ENCODE data around the gene IAH1. TPM values are rescaled to one million over a fixed set of nuclear protein-coding genes. Genes with fewer than 3 reads are reported as not detected.

IAH1 gene
- total RNA-seq, 2 donors from 2014 or later: 10.2 to 25.4 TPM

GRCh38 chr2:9478526-9478925 lies 4.2 kb downstream of the IAH1 start:
- H3K4me1 ChIP-seq: peaks cover 21% of the 10 kb centered on the region
- WGBS, 2 donors: 86 to 87% methylated on average over 3 of the region's 3 CpGs
- no peaks in the 10 kb centered on the region for H3K27me3 ChIP-seq
- intact Hi-C loops (cut with DNase I): no loop called here
- DNase-seq: no peak
- no peaks in the 10 kb centered on the region for H3K9me3 ChIP-seq
- no peak for TF ChIP-seq POLR2A (IDR thresholded peaks at IDR 0.05)
- TF ChIP-seq CTCF (IDR thresholded peaks at IDR 0.05): no peak
- peaks cover 0 to 12% of the 10 kb centered on the region in 2 donors for H3K36me3 ChIP-seq (replicated peaks in 1 of 2; ENCODE audit: insufficient read depth in 1 of 2, low read depth in 2 of 2)
- H3K4me3 ChIP-seq: no peak overlapping the region
- no peak overlapping the region for H3K27ac ChIP-seq
- no peak for ATAC-seq

DNA sequence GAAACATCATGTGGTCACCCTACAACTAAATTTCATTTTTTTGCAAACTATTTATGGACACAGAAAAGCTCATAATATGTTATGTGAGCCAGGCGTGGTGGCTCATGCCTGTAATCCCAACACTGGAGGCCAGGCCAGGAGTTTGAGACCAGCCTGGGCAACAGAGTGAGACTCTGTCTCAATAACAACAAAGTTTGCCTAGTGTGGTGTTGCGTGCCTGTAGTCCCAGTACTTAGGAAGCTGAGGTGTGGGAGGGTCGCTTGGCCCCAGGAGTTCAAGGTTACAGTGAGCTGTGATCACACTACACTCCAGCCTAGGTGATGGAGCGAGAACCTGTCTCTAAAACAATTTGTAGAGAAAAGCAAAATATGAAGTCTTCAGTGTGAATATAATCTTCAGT lies 5.8 kb downstream of the IAH1 start:
- ATAC-seq (no peak), DNase-seq (no peak)
- intact Hi-C loops (cut with DNase I): no loop called here
- Histone ChIP-seq H3K9me3 (no peaks in the 10 kb centered on the region), H3K4me3 (no peak overlapping the region), H3K27ac (no peak overlapping the region), H3K27me3 (no peaks in the 10 kb centered on the region), H3K4me1 (peaks cover 14% of the 10 kb centered on the region), H3K36me3 (replicated peaks in 1 of 2; ENCODE audit: insufficient read depth in 1 of 2, low read depth in 2 of 2) (peaks cover 0 to 26% of the 10 kb centered on the region in 2 donors)
- no peak for TF ChIP-seq POLR2A (IDR thresholded peaks at IDR 0.05)
- WGBS, 2 donors: 94 to 95% methylated on average over 4 of the region's 4 CpGs

DNA sequence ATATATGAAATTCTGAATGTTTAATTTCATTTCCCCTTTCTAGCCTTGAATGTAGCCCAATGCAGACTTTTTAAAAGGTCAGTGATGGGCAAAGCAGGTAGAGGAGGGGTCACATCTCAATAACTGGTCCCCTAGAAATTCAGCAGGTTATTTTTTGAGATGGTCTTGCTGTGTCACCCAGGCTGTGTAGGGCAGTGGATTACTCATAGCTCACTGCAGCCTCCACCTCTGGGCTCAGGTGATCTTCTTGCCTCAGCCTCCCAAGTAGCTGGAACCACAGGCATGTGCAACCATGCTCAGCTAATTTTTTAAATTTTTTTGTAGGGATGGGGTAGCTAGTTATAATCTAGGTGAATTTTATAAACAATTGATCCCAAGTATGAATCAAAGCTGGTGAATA lies 8.8 kb downstream of the IAH1 start:
- no peak for ATAC-seq
- H3K36me3 ChIP-seq (replicated peaks in 1 of 2; ENCODE audit: insufficient read depth in 1 of 2, low read depth in 2 of 2): peaks cover 0 to 31% of the 10 kb centered on the region in 2 donors
- H3K9me3 ChIP-seq: no peaks in the 10 kb centered on the region
- H3K4me1 ChIP-seq: no peaks in the 10 kb centered on the region
- intact Hi-C loops (cut with DNase I): no loop called here
- no peak overlapping the region for H3K27ac ChIP-seq
- no peak for DNase-seq
- no peak overlapping the region for H3K4me3 ChIP-seq
- TF ChIP-seq CTCF (IDR thresholded peaks at IDR 0.05) (no peak), POLR2A (IDR thresholded peaks at IDR 0.05) (no peak)
- H3K27me3 ChIP-seq: no peaks in the 10 kb centered on the region

DNA sequence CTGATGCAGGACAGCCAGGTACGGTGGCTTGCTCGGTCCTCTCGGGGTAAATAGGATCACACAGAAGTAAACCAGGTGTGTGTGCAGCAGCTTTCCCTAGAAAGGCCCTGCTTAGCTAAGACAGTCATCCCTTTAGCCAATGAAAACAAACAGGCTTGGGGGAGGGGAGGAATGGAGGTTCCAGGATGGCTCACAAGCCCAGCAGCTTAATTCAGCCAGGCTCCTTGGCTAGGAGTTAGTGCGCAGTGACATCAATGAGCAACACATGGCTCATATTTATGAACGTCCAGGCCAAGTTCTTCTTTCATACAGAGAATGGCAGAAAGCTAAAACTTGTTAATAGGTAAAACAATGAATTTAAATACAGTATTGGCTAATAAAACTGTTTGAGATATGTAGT lies 10.2 kb downstream of the IAH1 start:
- H3K36me3 ChIP-seq (replicated peaks in 1 of 2; ENCODE audit: insufficient read depth in 1 of 2, low read depth in 2 of 2): peaks cover 0 to 33% of the 10 kb centered on the region in 2 donors

More for the DNA sequence above, 10.2 kb downstream of the IAH1 start:
- intact Hi-C loops (cut with DNase I): no loop called here
- ATAC-seq (no peak), DNase-seq (no peak)
- H3K27ac ChIP-seq: no peak overlapping the region
- WGBS, 2 donors: 81 to 90% methylated on average over 5 of the region's 5 CpGs
- H3K27me3 ChIP-seq: no peaks in the 10 kb centered on the region
- H3K4me1 ChIP-seq: no peaks in the 10 kb centered on the region
- no peaks in the 10 kb centered on the region for H3K9me3 ChIP-seq
- no peak overlapping the region for H3K4me3 ChIP-seq
- TF ChIP-seq CTCF (IDR thresholded peaks at IDR 0.05) (no peak), POLR2A (IDR thresholded peaks at IDR 0.05) (no peak)

All from body of pancreas (tissue), 4 donors.